Nephron progenitor cell (in vitro differentiated cells): ENCODE data around the gene CETP.
"Not testable (repeated sequence)": the region's sequence is repeated elsewhere in the genome, so short reads cannot be mapped to it uniquely, and the experiment has no call there.

Source experiments
- DNase-seq: peaks from one replicate; pipeline ENCODE4 v3.0.0; 2021
- H3K27ac Mint-ChIP-seq: 2 replicates; pipeline ENCODE4 v1.8.0; 2021; ENCODE audit warnings: mild to moderate bottlenecking, moderate library complexity, mixed read lengths
- H3K27me3 Mint-ChIP-seq: 2 replicates; pipeline ENCODE4 v1.8.0; 2021; ENCODE audit warnings: mild to moderate bottlenecking, low read depth, mixed read lengths; ENCODE audit not compliant: poor library complexity
- H3K36me3 Mint-ChIP-seq: 2 replicates; pipeline ENCODE4 v1.8.0; 2021; ENCODE audit warnings: low read depth, mixed read lengths
- H3K4me1 Mint-ChIP-seq: 2 replicates; pipeline ENCODE4 v1.8.0; 2021; ENCODE audit warnings: mixed read lengths
- H3K4me3 Mint-ChIP-seq: 2 replicates; pipeline ENCODE4 v1.8.0; 2021; ENCODE audit warnings: mild to moderate bottlenecking, moderate library complexity, mixed read lengths
- H3K9me3 Mint-ChIP-seq: 2 replicates; pipeline ENCODE4 v1.8.0; 2021; ENCODE audit warnings: mild to moderate bottlenecking, moderate library complexity, mixed read lengths
- TF ChIP-seq, protein P1 (sequence below): fragments of 200-600 bp; sonication (generic); IDR thresholded peaks from 2 replicates; pipeline ENCODE4 v1.5.0; 2021; ENCODE audit warnings: antibody characterized with exemption

CETP gene

DNA sequence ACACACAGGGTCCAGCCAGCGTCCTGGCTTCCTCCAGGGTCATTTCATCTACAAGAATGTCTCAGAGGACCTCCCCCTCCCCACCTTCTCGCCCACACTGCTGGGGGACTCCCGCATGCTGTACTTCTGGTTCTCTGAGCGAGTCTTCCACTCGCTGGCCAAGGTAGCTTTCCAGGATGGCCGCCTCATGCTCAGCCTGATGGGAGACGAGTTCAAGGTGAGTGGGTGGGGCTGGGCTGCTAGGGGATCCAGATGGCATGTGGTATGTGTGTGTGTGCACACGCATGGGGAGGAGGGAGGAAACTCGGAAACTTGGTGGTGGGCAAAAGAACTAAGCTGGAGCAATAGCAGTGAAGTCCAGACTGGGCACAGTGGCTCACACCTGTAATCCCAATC, 11.5 kb downstream of the CETP start:
- Mint-ChIP-seq H3K4me1 (no peaks in the 10 kb centered on the region), H3K27ac (no peak overlapping the region), H3K9me3 (peaks cover 7% of the 10 kb centered on the region), H3K27me3 (peaks cover 34% of the 10 kb centered on the region), H3K4me3 (no peak overlapping the region), H3K36me3 (no peaks in the 10 kb centered on the region)
- TF ChIP-seq, protein P1, sequence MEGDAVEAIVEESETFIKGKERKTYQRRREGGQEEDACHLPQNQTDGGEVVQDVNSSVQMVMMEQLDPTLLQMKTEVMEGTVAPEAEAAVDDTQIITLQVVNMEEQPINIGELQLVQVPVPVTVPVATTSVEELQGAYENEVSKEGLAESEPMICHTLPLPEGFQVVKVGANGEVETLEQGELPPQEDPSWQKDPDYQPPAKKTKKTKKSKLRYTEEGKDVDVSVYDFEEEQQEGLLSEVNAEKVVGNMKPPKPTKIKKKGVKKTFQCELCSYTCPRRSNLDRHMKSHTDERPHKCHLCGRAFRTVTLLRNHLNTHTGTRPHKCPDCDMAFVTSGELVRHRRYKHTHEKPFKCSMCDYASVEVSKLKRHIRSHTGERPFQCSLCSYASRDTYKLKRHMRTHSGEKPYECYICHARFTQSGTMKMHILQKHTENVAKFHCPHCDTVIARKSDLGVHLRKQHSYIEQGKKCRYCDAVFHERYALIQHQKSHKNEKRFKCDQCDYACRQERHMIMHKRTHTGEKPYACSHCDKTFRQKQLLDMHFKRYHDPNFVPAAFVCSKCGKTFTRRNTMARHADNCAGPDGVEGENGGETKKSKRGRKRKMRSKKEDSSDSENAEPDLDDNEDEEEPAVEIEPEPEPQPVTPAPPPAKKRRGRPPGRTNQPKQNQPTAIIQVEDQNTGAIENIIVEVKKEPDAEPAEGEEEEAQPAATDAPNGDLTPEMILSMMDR = no peak
- no peak for DNase-seq

DNA sequence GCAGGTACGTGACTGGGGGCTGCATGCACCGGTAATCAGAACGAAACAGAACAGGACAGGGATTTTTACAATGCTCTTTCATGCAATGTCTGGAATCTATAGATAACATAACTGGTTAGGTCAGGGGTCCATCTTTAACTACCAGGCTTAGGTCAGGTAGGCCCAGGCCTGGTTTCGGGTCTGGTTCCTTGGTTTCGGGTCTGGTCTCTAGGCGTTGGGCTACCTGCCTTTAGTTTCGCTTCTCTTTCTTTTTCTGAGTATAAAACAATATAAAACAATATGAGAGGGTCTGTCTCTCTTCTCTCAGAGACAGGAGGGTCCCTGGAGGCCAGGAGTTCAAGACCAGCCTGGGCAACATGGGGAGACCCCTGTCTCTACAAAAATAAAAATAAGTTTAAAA, 12.1 kb downstream of the CETP start:
- not testable (repeated sequence) for DNase-seq, H3K27ac Mint-ChIP-seq, H3K4me1 Mint-ChIP-seq, H3K36me3 Mint-ChIP-seq, H3K4me3 Mint-ChIP-seq, H3K9me3 Mint-ChIP-seq
- H3K27me3 Mint-ChIP-seq = peaks cover 34% of the 10 kb centered on the region

DNA sequence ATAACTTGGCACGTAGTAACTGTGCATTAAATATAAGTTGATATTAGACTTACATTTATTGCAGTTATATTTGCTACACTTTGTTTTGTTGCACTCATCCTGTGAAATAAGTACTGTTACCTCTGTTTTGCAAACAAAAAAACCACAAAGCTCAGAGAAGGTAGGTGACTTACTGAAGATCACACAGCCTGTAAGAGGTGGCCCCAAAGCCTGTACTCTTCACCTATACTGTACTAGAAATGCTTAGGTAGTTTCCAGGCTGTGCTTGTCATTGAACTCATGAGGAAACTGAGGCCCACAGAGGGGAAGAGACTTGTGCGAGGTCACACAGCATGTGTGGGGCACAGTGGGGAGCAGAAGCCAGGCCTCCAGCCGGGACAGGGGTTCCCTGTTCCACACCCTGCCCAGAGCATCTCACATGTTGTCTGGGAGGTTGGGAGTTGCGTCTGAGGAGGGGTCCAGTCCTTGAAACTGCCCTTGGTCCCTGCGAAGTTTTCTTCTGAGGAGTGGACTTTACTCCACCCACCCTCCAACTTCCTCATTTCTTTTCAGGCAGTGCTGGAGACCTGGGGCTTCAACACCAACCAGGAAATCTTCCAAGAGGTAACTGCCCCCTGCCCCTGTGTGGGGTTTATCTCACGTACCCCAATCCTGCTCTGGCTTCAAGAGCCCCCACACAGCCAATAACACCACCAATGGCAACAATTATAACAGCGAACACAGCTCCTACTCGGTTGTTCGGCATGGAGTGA, 13.0 kb downstream of the CETP start:
- H3K36me3 Mint-ChIP-seq = no peaks in the 10 kb centered on the region
- no peaks in the 10 kb centered on the region for H3K4me1 Mint-ChIP-seq
- no peak for DNase-seq
- no peak overlapping the region for H3K4me3 Mint-ChIP-seq
- H3K27ac Mint-ChIP-seq = no peak overlapping the region
- TF ChIP-seq, protein P1 = no peak
- H3K9me3 Mint-ChIP-seq = peaks cover 7% of the 10 kb centered on the region
- peaks cover 28% of the 10 kb centered on the region for H3K27me3 Mint-ChIP-seq

DNA sequence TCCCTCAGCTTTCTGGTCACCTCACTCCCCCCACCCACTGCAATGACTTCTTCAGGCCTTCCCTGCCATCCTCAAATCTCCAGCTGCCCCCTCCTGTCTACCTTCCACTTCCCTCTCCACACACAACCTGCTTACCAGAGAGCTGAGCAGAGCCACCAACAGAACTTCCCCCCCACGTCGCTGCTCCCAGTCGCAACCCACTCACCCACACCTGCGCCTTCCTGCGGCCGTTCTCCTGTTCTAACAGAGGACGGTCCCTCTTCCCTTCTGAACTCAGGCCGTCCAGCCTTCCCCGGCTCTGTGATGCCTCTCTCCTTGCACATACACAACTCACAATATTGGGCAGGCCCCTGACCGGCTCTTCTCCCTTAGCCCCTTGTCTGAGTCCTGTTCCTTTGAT, 14.0 kb downstream of the CETP start:
- Mint-ChIP-seq H3K4me3 (no peak overlapping the region), H3K36me3 (no peaks in the 10 kb centered on the region), H3K4me1 (no peaks in the 10 kb centered on the region), H3K9me3 (peaks cover 7% of the 10 kb centered on the region), H3K27me3 (peaks cover 29% of the 10 kb centered on the region), H3K27ac (peak overlapping the region; percentile 3)
- DNase-seq = no peak
- TF ChIP-seq, protein P1 = no peak

DNA sequence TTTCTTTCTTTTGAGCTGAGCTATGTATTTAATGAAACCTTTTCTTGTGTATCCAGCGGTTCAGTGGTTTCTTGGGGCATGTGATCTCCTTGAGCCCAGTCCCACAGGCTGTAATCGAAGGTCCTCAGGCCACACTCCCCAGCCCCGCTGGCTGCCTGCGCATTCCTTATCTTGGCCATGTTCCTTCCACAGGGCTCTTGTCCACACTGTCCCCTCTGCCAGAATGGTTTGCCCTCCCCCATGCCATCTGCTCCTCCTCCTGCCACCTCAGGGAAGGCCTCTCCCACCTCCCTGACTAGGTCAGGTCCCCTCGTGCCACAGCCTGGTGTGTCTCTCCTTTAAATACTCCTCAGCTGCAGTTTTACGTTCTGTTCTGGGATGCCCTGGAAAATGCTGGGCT, 15.5 kb downstream of the CETP start:
- Mint-ChIP-seq H3K4me3 (no peak overlapping the region), H3K27me3 (peaks cover 28% of the 10 kb centered on the region), H3K27ac (no peak overlapping the region), H3K36me3 (no peaks in the 10 kb centered on the region), H3K9me3 (peaks cover 7% of the 10 kb centered on the region), H3K4me1 (no peaks in the 10 kb centered on the region)
- TF ChIP-seq, protein P1 = no peak
- no peak for DNase-seq

DNA sequence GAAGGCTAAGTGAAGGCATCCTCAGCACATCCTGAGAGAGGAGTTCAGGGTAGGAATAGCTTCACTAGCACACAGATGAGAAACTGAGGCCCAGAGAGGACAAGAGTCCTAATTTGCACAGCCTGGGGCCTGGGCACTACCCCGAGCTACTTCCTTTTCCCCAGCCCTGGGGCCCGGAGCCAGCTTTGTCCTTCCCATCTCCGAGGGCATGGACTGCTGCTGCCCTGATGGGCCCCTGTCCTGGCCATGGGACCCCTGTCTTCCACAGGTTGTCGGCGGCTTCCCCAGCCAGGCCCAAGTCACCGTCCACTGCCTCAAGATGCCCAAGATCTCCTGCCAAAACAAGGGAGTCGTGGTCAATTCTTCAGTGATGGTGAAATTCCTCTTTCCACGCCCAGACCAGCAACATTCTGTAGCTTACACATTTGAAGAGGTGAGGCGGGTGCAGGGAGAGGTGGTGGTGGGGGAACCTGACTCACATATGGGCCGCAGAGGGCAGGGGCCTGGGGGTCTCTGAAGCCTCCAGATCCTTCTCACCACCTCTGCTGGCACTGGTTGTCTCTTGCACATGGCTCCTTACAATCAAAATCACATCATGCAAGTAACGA, 16.2 kb downstream of the CETP start:
- no peak for DNase-seq
- H3K9me3 Mint-ChIP-seq = peaks cover 7% of the 10 kb centered on the region
- H3K4me3 Mint-ChIP-seq = no peak overlapping the region
- H3K27me3 Mint-ChIP-seq = peaks cover 29% of the 10 kb centered on the region
- H3K27ac Mint-ChIP-seq = no peak overlapping the region
- no peaks in the 10 kb centered on the region for H3K36me3 Mint-ChIP-seq
- TF ChIP-seq, protein P1 = no peak
- H3K4me1 Mint-ChIP-seq = no peaks in the 10 kb centered on the region
